GM12878 (cell line): Measurements from ENCODE around the gene ARHGEF37. TPM values are rescaled to one million over a fixed set of nuclear protein-coding genes. Genes with fewer than 3 reads are reported as not detected.
A peak's percentile ranks its signal among the peaks of the same experiment; 100 is the strongest.
"Not testable (repeated sequence)": the region's sequence is repeated elsewhere in the genome, so short reads cannot be mapped to it uniquely, and the experiment has no call there.

ENCODE experiments used
- ATAC-seq: fragments of 200-7000 bp; cut with Tn5 transposase; 3 replicates; pipeline ENCODE4 v1.9.1; 2020; ENCODE audit warnings: mild to moderate bottlenecking, moderate library complexity
- BruUV-seq: library from RNA; stranded (reverse); fragments of 400-500 nt; replicated peaks from 2 replicates; lab custom pipeline; 2021; lab: Mats Ljungman, UMichigan
- CTCF ChIA-PET: fragments of 300-600 bp; sonication (Branson Sonifier 250); formaldehyde crosslinking; extraction: SDS; loops from one replicate; lab custom pipeline; 2021; ENCODE audit warnings: inconsistent platforms; lab: Yijun Ruan, JAX
- POLR2A ChIA-PET: fragments of 350-600 bp; formaldehyde crosslinking; extraction: SDS; loops from one replicate; lab custom pipeline; 2021; ENCODE audit warnings: inconsistent platforms; lab: Charles Lee
- RAD21 ChIA-PET: fragments of 300-600 bp; sonication (Branson Sonifier 250); formaldehyde crosslinking; loops from one replicate; lab custom pipeline; 2023; ENCODE audit warnings: antibody characterized with exemption; ENCODE audit not compliant: unreplicated experiment; lab: Charles Lee
- SMC1A ChIA-PET: fragments of 300-600 bp; sonication (Branson Sonifier 250); formaldehyde crosslinking; loops from one replicate; lab custom pipeline; 2023; ENCODE audit not compliant: unreplicated experiment, uncharacterized antibody; lab: Charles Lee
- DNase-seq: peaks from one replicate; pipeline ENCODE4 v3.0.0-alpha.2; 2011; ENCODE audit warnings: low read depth, low spot score
- FAIRE-seq: peaks from 3 replicates; lab custom pipeline; 2011; peaks lifted over from hg19 to GRCh38; lab: Jason Lieb, UNC
- H2AFZ ChIP-seq: 2 replicates; pipeline ENCODE4 v1.6.0; 2011; ENCODE audit warnings: low read depth, low read length, control low read depth; ENCODE audit not compliant: control insufficient read depth
- H3K27ac ChIP-seq: 2 replicates; pipeline ENCODE4 v1.5.1; 2011; ENCODE audit warnings: control low read depth; ENCODE audit not compliant: control insufficient read depth, insufficient read depth
- H3K27me3 ChIP-seq, 2 experiments: replicated peaks in 1 of 2; 2 replicates each; pipeline versions ENCODE4 v1.6.0 to v1.6.1; 2011; ENCODE audit warnings: low read length in 1 of 2; ENCODE audit not compliant: control insufficient read depth in 2 of 2, insufficient read depth in 2 of 2
- H3K36me3 ChIP-seq, 2 experiments: 2 replicates each; pipeline ENCODE4 v1.5.1; 2011; ENCODE audit warnings: low read length in 1 of 2; ENCODE audit not compliant: control insufficient read depth in 2 of 2, insufficient read depth in 2 of 2
- H3K4me1 ChIP-seq: 2 replicates; pipeline ENCODE4 v1.6.1; 2011; ENCODE audit warnings: mild to moderate bottlenecking, low read length, moderate library complexity, mixed read lengths; ENCODE audit not compliant: control insufficient read depth, insufficient read depth
- H3K4me2 ChIP-seq: 2 replicates; pipeline ENCODE4 v1.6.0; 2011; ENCODE audit warnings: control low read depth; ENCODE audit not compliant: control insufficient read depth, insufficient read depth
- H3K4me3 ChIP-seq: fragments of 200-600 bp; sonication (generic); 2 replicates; pipeline ENCODE4 v1.5.1; 2016
- H3K79me2 ChIP-seq: 2 replicates; pipeline ENCODE4 v1.6.0; 2011; ENCODE audit warnings: low read length; ENCODE audit not compliant: control insufficient read depth, insufficient read depth
- H3K9ac ChIP-seq: 2 replicates; pipeline ENCODE4 v1.8.0; 2011; ENCODE audit warnings: low read length, control low read depth, mixed read lengths; ENCODE audit not compliant: control insufficient read depth, insufficient read depth
- H3K9me3 ChIP-seq: replicated peaks from 3 replicates; pipeline ENCODE4 v1.5.1; 2011; ENCODE audit warnings: mild to moderate bottlenecking, low read length; ENCODE audit not compliant: control insufficient read depth, insufficient read depth
- H4K20me1 ChIP-seq: 2 replicates; pipeline ENCODE4 v1.6.0; 2011; ENCODE audit not compliant: control insufficient read depth, insufficient read depth
- IKZF1 ChIP-seq: fragments of 450-650 bp; conservative IDR thresholded peaks from 2 replicates; pipeline ENCODE4 v1.6.1; 2017; ENCODE audit warnings: antibody characterized with exemption, mild to moderate bottlenecking
- PAX5 ChIP-seq: IDR thresholded peaks from 2 replicates; pipeline ENCODE4 v1.6.1; 2011; ENCODE audit warnings: low read depth, low read length, borderline replicate concordance
- SIX5 ChIP-seq: IDR thresholded peaks from 2 replicates; pipeline ENCODE4 v1.6.1; 2011; ENCODE audit warnings: mild to moderate bottlenecking, low read depth, low read length, moderate library complexity; ENCODE audit not compliant: severe bottlenecking
- SKIL ChIP-seq: fragments of 450-650 bp; IDR thresholded peaks from 2 replicates; pipeline ENCODE4 v1.6.1; 2017; ENCODE audit warnings: mild to moderate bottlenecking, low read depth, inconsistent platforms; ENCODE audit not compliant: poor library complexity, severe bottlenecking
- ZNF384 ChIP-seq: IDR thresholded peaks from 2 replicates; pipeline ENCODE4 v1.6.1; 2012; ENCODE audit warnings: low read depth, mild to moderate bottlenecking, low read length, improper control_type of control experiment, borderline replicate concordance
- WGBS: methylation state at CpG from one replicate; pipeline ENCODE4 v1.1.6; 2016; ENCODE audit warnings: low lambda C conversion rate; ENCODE audit not compliant: insufficient replicate concordance, insufficient coverage; ENCODE audit errors: missing lambda C conversion rate; 5-methylcytosine and 5-hydroxymethylcytosine counted together
- in situ Hi-C: fragments of 300-500 bp; cut with MboI; formaldehyde crosslinking; loops from 9 replicates; pipeline ENCODE4 v1.14.3; 2018; ENCODE audit warnings: mixed read lengths
- intact Hi-C: fragments of 100-400 bp; cut with micrococcal nuclease; formaldehyde crosslinking; loops from one replicate; pipeline ENCODE4 v1.14.2; 2022; ENCODE audit not compliant: unreplicated experiment
- polyA plus RNA-seq, 11 experiments: library from polyadenylated mRNA; depleted of rRNA in 4 of 11; unstranded in 6 of 11; stranded (reverse) in 5 of 11; fragments of >200 nt; fragmentation: Nextera tagmentation in 4 of 11; fragmentation: Illumina TruSeq in 1 of 11; extraction: Ambion mirVana in 4 of 11; extraction: Trizol in 1 of 11; gene quantifications; 1 replicate in 1 of 11; 2 replicates in 10 of 11; pipeline versions ENCODE4 v1.2.1 to v1.2.3, GENCODE V29; 2011 to 2016; ENCODE audit warnings: inconsistent platforms in 2 of 11, missing spikeins in 2 of 11, low read depth in 1 of 11
- total RNA-seq, 4 experiments: library from RNA; depleted of rRNA in 3 of 4; stranded (reverse); fragments of >200 nt in 3 of 4; fragmentation: Illumina TruSeq in 1 of 4; extraction: Trizol in 1 of 4; gene quantifications; 2 replicates each; pipeline versions ENCODE4 v1.2.1 to v1.2.3, GENCODE V29; 2013 to 2021

The ARHGEF37 gene
- total and polyA plus RNA-seq, 10 of the 15 experiments (the other 5 are each of a cell fraction or from before 2014, with no cell fraction given) = 0.16 to 1.1 (median 0.63) TPM

- TF ChIP-seq SKIL (no peak), IKZF1 (no peak), PAX5 (no peak), SIX5 (no peak)
Measured at GRCh38 chr5:149667829-149668330, 86.6 kb downstream of the ARHGEF37 start (continued).

GRCh38 chr5:149669273-149669672 lies 88.0 kb downstream of the ARHGEF37 start:
- ATAC-seq, H3K9me3 ChIP-seq, H3K4me3 ChIP-seq, H3K4me2 ChIP-seq, H3K9ac ChIP-seq, H4K20me1 ChIP-seq, H2AFZ ChIP-seq, FAIRE-seq, H3K27me3 ChIP-seq, H3K27ac ChIP-seq, H3K36me3 ChIP-seq, DNase-seq, H3K79me2 ChIP-seq, BruUV-seq, H3K4me1 ChIP-seq, in situ Hi-C loops: not testable (repeated sequence)
- 100% methylated on average over 1 of the region's 3 CpGs for WGBS
- ChIA-PET POLR2A (interaction anchor here (0.6 to 1.2 kb wide), 2 partner anchors 9 to 76 kb away, joined by 3 to 4 read pairs; no protein-coding TSS in a partner anchor), RAD21 (interaction anchor here (6.5 kb wide), 1 partner anchor 160 kb away, joined by 91 read pairs; no protein-coding TSS in a partner anchor), CTCF (interaction anchor here (4.2 kb wide), 1 partner anchor 10 kb away, joined by 65 read pairs; no protein-coding TSS in a partner anchor), SMC1A (interaction anchor here (13.2 kb wide), 1 partner anchor 157 kb away, joined by 210 read pairs; no protein-coding TSS in a partner anchor)
- intact Hi-C loops = loop anchor here (5.0 kb wide), 1 partner anchor 108 kb away; no protein-coding TSS in a partner anchor
- TF ChIP-seq ZNF384 = peak; percentile 58; the same call in 1 of the 2 replicates
